Stimulated activated CD8-positive, alpha-beta memory T cell treated with anti-CD3 and anti-CD28 coated beads, Interleukin-4, amount 100 ng/mL, for 1 hour (primary cell): ENCODE results near the gene GBA2.

ENCODE experiments used
- DNase-seq, 2 donors: peaks; one replicate each; pipeline ENCODE4 v3.0.0-alpha.2; 2020; ENCODE audit warnings: low read depth in 2 of 2, low spot score in 1 of 2

GBA2 gene

DNA sequence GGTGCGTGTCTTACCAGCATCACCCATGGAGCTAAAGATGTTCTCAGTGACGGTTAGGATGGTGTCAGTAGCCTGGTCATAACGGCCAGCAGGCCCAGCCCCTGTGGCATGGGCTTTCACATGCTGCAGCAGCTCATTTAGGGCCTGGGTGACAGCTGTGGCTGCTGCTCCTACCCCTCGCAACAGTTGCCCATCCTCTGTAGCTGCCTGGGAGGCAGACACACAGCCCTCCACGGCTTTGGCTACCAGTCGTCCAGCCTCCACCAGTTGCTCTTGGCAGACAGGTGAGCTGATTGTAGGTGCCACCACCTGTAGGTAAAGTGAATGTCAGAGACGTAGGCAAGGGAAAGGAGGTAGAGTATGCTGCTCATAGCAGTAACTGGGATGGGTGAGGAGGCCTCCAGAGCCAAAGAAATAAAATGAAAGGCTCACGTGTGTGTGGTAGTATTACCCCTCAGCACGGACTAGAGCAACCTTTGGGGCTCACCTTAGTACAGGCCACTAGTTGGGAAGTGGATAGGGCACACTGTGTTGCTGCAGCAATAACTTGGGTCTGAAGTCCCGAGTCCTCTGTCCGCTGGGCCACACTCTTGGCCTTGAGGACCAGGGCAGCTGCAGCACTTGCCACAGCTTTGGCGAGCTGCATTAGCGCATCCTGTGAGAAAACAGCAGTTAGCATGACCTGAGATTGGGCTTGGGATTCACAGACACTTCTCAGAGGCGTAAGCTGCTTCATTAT lies 31.7 kb downstream of the GBA2 start:
- no peak for DNase-seq

DNA sequence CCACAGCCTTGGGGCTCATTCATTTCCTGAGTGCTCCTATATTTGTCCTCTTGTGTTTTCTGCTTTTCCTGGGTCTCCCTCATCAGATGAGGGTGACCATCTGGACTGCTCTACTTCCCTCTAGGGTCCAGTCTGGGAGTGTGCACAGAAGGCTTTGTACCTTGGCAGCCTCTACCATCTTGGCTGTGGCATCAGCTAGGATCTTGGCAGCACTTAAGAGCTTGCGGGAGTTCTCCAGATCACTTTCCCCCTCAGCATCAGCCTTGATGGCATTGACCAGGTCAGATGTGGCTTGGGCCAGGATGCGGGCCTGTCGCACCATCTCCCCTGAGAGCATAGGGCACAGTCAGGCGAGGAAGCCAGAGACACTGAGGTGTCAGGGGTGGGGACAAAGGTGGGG lies 32.8 kb downstream of the GBA2 start:
- no peak for DNase-seq

DNA sequence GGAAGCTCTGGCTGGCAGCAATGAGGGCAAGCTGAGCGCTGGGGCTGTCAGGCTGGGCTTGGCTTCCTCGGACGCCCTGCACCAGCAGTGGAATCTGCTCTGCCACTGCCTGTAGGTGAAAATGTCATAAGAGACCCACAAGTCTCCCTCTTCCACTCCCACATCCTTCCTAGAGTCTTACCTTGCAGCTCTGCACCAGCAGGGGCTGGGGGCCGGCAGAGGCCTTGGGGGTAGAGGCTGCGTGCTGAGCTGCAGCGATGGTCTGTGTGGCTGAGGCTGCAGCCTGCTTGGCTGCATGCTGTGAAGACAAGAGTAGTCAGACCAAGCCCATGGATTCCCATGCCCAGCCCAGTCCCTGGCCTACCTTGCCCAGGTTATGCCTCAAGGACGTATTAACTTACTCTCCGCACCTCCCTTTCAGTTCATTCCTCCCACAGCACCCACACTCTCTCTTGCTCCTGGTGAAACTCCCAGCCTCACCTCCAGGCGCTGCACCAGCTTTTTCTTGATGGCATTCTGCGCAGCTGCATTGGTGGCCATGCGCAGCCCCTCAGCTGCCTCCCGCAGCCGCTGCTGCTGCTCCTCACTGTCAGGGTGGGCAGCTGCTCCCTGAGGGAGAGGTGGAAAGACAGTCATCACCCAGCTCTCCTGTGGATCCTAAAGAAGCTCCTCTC lies 34.3 kb downstream of the GBA2 start:
- DNase-seq: no peak

DNA sequence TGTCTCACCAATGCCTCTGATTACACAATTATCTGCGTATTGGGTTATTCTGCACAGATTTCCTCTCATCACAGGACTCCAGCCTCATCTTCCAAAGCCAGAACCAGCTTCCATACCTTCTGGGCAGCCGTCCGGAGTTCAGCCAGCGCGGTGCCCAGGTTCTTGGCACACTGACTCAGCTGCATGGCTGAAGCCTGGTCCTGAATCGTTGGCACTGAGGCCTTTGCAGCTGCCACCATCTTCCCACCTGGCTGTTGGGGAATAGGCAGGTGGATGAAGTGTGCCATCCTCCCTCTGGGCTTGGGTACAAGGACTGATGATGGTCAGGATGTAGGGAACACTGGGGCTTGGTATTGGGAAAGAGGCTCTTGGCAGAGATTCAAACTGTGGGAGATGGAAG lies 34.9 kb downstream of the GBA2 start:
- no peak for DNase-seq

DNA sequence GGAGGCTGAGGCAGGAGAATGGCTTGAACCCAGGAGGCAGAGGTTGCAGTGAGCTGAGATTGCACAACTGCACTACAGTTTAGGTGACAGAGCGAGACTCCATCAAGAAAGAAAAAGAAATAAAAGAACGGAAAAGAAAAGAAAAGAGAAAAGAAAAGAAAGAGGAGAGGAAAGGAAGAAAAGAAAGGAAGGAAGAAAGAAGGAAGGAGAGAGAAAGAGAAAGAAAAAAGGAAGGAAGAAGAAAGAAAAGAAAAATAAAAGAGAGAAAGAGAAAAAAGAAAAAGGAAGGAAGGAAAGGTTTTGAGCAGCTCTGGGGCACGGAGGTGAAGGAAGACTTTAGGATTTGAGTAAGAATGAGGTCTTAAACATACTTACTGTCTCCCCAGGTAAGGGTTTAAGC lies 35.5 kb downstream of the GBA2 start:
- DNase-seq: no peak

DNA sequence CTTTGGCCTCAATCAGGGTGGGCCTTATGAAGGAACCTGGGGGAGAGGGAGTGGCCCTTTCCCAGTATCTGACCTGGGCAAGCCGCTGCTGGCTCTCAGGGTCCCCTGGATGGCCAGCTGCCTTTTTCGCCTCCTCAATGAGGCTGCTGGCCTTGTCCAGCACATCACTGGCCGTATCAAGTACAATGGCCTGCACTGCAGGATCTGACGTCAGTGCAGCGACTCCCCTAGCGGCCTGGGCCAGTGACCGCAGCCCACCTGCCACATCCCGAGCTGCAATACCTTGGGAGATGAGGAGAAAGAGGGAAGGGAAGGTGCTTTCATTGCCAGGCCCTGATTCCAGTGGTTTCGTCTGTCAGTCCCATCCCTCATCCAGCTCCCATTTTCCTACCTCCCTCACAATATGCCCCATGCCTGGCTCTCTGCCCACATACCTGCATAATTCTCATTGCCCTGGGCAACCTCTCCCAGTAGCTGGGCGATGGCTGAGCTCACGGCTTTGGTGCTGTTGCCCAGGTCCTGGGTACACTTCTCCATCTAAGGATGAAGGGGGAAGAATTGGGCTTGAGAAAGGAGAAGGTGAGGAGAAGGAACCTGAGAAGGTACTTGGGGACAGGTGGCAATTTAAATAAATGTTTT lies 36.1 kb downstream of the GBA2 start:
- DNase-seq: no peak

DNA sequence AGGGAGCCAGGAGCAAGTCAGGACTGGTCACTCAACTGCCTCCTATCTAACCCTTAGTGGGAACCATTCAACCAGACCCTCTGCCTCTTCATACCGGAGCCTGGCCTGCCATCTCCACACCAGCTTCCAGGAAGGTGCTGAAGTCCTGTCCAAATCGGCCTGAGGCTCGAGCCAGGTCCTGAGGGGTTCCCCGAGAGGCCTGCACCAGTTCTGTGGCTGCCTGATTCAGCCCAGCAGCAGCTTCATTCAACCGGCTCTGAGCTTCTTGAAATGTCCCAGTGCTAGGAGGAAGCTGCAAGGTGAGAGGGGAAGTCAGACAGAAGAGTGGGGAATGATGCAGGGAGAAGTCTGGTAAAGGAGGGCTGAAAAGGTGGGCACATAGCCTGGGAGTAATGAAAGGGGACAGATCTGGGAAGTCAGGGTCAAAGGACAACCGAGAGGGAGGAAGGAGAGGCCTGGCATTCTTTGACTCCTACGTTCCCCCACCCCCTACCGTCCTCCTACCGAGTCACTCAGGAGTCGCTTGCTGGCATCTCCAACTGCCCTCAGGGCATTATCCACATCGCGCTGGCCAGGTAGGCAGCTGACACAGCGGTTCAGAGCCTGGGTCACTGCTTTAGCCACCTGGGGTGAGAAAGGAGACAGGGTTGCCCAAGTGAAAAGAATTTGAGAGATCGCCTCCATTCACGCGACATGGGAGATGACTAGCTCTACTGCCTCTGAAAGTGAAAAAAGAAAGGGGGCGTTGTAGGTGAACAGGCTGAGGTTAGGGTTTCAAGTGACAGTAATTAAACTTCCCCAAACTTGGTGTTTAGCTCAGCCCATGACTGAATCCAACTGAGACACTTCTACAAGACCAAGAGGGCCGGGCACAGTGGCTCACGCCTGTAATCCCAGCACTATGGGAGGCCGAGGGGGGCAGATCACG lies 37.3 kb downstream of the GBA2 start:
- no peak for DNase-seq

DNA sequence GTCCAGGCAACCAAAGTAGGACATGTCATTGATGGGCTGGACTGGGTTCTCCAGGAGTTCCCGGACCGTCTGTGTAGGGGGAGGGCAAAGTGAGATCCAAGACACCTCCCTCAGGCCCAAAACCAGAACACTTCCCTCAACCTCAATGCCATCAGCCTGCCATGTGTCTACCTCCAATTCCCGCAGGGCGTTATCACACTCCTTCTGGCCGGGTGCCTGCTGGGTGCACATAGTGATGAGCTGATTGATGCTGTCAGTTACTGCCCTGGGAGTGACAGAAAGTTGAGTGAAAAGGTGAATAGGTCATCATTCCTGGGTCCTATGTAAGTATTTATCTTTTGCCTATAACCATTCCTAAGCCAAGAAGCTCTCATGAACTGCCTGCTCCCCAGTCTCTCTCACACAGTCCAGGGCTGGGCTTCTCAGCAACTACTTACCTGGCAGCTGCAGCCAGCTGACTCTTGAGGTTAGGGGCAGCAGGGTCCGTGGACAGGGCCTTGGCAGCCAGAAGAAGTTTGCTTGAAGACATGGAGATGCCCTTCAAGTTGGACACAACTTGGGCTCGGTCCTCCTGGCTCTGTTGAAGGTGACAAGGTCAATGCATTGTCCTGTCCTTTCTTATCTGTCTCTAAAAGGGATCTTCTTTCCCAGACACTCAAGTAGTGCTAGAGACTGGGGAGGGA lies 38.1 kb downstream of the GBA2 start:
- DNase-seq: no peak

DNA sequence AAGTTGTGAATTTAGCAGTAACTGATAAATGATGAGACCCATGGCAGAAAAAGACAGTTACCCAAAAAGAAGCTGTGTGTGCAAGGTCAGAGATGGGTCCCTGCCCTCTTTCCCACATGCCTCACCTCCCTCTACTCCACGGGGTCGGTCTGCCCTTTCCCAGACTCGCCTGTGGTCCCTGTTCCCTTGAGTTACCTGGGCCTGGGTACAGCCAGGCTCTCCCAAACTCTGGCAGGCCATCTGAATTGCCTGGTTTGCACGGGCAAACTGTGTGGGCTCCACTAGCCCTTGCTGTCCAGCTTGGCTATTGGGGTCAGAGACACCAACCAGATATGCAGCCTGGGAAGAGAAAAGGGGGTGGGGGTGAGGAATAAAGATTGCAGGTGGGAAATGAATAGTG lies 40.9 kb downstream of the GBA2 start:
- DNase-seq: no peak

DNA sequence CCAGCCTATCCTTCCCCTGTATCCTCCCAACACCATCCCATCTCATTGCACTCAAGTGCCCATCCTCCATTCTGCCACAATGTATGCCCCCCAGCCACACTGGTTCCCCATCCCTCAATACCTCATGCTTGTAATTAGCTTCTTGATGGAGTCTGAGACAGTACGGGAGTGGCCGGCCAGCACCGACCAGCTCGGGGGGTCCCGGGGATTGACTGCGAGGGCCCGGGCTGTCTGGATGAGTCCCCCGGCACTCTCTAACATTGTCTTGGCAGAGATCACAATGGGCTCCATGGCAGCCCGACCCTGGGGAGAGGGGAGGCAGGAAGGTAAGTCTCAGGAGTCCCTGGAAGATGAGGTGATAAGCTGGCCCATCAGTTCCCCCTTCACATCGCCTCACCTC lies 42.1 kb downstream of the GBA2 start:
- no peak for DNase-seq

DNA sequence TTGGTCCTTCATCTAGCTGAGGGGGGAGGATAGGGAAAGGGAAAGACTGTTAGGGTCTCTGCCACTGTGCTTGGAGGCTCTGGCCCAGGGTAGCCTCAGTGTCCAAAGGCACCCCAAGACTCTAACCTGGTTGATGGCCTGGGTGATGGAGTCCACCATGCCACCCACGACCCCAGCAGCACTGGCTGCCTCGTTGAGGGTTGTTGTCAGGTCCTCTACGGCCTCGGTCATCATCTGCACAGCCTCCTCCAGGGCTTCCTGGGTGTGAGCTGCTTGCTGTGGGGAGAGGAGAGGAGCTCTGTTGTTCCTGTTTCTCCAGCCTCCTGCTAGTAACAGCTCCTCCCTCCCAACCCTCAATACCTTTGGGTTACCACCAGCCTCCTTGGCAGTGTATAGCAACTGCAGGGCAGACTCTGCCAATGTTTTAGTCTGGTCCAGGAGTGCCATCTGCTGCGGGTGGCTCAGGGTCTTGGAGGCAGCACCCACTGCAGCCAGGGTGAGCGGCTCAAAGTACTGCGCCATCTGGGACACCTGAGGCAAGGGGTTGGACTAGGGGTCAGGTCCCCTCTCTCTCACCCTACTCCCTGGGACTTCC lies 43.1 kb downstream of the GBA2 start:
- DNase-seq: no peak

DNA sequence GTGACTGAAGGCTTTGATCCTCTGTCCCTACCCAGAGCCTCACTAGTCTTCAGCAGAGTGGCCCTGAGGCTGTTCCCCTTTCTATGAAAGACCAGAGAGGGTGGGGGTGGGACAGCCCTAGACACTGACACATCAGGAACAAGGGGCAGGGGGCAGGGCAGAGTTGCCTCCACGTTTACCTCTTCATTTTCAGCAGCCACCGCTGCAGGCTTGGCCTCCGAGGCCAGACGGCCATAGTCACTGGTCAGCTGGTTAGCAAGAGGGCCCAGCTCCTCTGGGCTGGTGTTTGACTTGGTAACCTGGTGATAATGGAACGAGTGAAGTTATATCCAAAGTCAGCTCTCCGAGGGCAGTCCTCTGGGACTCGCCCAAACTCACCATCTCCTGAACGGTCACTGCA lies 43.7 kb downstream of the GBA2 start:
- no peak for DNase-seq

DNA sequence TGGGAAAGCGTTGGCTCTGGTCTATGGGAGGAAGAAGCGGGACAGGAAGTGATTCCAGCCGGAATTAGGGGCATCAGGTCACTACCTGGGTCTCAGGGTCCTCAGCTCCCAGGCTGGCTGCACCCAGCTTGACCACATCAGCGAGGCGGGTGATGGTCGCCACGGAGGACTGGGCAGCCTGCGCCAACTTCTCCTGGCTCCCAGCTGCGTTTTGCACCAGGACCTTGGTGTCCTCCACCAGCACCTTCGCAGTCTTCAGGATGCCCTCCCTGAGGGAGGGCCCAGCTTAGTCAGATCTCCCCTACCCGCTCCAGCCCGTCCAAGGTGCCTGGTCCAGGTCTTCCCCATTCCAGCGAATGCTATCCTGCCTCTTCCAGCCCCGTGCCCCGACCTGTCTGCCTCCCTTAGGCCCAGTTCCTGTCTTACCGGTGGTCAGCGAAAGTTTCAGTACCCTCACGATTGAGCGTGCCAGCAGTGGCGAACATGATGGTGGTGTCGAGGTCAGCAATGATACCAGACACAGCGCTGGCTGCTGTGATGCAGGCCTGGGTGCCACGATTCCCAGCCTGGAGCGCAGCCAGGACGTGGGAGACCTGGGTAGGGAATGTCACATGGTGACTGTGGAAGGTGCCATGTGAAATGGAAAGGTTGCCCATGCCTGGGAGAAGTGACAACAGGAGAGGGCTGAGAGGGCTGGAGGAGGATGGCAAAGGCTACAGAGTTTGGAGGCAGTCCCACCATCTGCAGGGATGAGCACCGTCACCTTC lies 44.9 kb downstream of the GBA2 start:
- no peak for DNase-seq

DNA sequence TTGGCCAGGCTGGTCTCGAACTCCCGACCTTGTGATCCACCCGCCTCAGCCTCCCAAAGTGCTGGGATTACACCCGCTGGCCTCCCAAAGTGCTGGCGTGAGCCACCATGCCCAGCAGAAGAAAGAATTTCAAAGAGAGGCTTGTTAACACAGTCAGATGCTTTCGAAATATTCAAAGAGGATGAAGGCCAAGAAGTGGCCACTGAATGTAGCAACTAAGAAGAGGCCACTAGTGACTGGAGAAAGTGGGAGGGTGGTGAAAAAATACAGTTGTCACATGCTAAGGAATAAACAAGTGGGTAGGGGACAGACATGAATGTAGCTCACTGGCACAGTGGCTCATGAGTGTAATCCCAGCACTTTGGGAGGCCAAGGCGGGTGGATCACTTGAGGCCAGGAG lies 46.3 kb downstream of the GBA2 start:
- no peak for DNase-seq

DNA sequence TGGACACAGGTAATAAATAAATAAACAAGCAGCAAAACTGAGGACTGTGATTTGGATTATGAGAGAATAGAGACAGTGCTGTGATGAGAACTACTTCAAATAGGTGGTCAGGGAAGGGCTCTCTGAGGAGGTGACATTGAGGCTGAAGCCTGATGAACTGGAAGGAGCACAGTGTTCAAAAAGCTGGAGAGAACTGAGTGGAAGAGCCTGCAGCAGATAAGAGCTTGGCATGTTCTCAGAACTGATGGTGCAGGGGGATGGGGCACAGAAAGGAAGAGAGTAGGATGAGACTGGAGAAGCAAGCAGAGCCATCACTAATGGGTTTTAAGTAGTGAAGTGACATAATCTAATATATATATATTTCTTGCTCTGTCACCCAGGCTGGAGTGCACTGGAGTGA lies 48.1 kb downstream of the GBA2 start:
- no peak for DNase-seq

DNA sequence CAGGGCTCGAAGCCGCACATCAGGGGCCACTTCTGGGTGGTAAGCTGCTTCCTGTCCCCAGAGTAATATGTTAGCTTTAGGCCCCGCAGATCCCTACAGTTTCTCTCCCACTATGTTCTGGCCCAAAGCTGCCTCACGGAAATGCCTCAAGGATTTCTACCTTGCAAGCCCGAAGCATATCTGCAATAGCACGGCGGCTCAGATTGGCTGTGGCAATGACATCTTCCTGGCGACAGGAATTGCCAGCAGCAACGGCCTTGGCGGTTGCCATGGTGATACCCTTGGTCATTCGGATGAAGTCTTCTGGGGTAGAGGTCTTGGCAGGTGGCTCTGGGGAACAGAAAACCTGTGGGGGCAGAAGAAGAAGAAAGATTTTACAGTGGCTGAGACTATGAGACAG lies 49.0 kb downstream of the GBA2 start:
- no peak for DNase-seq

DNA sequence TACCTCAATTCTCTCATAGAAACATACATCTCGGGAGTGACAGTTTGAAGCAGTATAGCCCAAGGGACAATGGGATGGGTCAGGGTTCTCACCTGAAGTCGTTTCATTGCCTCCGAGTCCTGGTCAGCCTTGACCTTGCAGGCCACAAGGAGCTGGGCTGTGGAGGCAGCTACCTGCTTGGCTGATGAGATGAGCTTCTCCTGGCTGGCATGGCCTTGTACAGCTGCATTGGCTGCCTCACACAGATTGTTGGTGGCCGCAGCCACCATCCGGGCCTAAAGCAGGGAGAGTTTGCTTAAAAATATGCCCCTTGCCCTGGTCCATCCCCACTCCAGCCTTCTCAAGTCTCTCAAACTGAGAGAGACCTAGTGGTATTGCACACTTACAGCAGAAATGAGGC lies 50.8 kb downstream of the GBA2 start:
- DNase-seq: no peak

DNA sequence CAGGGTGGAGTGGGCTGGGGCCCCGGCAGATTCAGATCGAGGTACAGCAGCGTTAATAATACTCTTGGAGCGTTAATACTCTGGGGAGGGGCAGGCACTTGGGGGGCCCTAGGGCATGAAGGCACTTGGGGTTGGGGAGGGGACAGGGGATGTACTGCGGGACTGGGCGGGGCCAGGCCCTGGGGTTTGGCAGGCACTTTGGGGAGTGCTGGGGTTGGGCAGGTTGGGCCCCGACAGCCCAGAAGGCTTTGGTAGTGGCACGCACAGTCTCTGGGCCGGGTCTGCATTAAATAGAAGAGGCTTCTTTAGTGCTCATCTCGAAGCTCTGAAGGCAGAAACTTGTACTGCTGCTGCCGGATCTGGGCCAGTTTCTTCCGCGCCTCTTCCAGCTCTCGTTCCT lies 51.5 kb downstream of the GBA2 start:
- DNase-seq: no peak

DNA sequence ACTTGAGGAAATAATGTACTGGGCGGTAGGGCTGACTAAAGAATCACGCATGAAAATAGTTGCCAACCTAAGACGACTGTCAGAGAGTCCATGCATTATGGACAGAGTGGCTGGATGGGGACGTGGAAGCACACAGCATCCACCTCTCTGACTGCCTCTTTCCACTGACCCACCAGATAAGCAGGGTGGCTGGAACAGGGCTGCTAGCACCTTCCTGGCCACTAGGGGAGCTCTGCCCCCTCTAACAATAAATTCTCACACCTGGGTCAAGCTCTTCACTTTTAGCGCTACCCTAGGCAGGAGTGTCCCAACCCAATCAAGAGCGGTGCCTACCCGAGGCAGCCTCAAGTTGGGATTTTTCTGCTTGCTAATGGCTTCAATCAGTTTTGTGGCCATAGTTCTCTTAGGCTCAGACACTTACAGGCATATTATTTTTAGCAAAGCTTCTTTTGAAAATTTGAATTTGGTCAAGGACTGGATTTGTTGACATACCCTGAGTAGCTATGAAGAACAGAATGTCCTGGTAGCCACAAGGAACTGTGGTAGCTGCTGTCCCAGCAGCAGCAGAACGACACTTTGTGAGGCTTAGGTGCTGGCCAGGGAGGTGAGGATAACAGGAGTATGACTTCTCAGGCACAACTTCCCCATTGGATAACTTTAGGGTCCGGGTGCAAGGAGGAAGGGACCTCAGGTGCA lies 52.4 kb downstream of the GBA2 start:
- peak; percentile 15 to 27 for DNase-seq
